ENCODE measurements around the gene NECAB3. TPM values are rescaled to one million over a fixed set of nuclear protein-coding genes. Genes with fewer than 3 reads are reported as not detected.

Gene NECAB3
- total and polyA plus RNA-seq, 2 of the 4 experiments (the other 2 are of a cell fraction) = 8.6 to 28.4 TPM

GRCh38 chr20:33653218-33653899 is 20.9 kb downstream of the NECAB3 start:
- no TSS peak for BruUV-seq (replicated peaks)
- TF ChIP-seq CEBPB (IDR thresholded peaks at IDR 0.05; ENCODE audit: low read depth, low read length) = no peak
- no peak for TF ChIP-seq USF2 (IDR thresholded peaks at IDR 0.05; ENCODE audit: low read depth, low read length)
- TF ChIP-seq RFX5 (IDR thresholded peaks at IDR 0.05; ENCODE audit: low read depth, low read length) = no peak
- TF ChIP-seq FOS (IDR thresholded peaks at IDR 0.05; ENCODE audit: low read depth, low read length) = no peak
- TF ChIP-seq SMC3 (IDR thresholded peaks at IDR 0.05; ENCODE audit: low read depth, low read length) = peak; percentile 82
- no peak for TF ChIP-seq MAZ (IDR thresholded peaks at IDR 0.05; ENCODE audit: borderline replicate concordance, low read depth, low read length)
- 0 out of 2 replicates have a peak, but pooled peaks have one; percentile 33 for TF ChIP-seq MAFK (IDR thresholded peaks at IDR 0.05; ENCODE audit: low read depth, low read length)
- no peak for TF ChIP-seq POLR2A (IDR thresholded peaks at IDR 0.05; ENCODE audit: low read depth, low read length)
- no peak for TF ChIP-seq CHD1 (IDR thresholded peaks at IDR 0.05; ENCODE audit: low read depth, low read length)
- no peak for TF ChIP-seq BHLHE40 (IDR thresholded peaks at IDR 0.05; ENCODE audit: low read depth, low read length)
- no peak for TF ChIP-seq NFE2L2 (IDR thresholded peaks at IDR 0.05; ENCODE audit: low read depth, low read length)
- TF ChIP-seq RCOR1 (IDR thresholded peaks at IDR 0.05; ENCODE audit: insufficient replicate concordance, low read length) = no peak
- TF ChIP-seq ELK1 (IDR thresholded peaks at IDR 0.05; ENCODE audit: borderline replicate concordance, low read depth, low read length) = no peak
- TF ChIP-seq CTCF (conservative IDR thresholded peaks at IDR 0.05; ENCODE audit: low read depth, low read length) = peak; percentile 83

More at GRCh38 chr20:33653218-33653899, 20.9 kb downstream of the NECAB3 start:
- Histone ChIP-seq H2BK120ac (ENCODE audit: low read depth, low read length) (no peak overlapping the region), H3K27ac (ENCODE audit: insufficient read depth, low read length) (no peak overlapping the region), H2BK15ac (ENCODE audit: low read depth, low read length) (no peak overlapping the region), H4K8ac (ENCODE audit: low read depth in 2 of 2, low read length in 2 of 2) (peak overlapping the region in 1 of 2 experiments; percentile 1; a peak in 1 of 4 replicates), H2AK5ac (ENCODE audit: low read depth, low read length) (peak overlapping the region; percentile 20; the same call in 1 of the 2 replicates), H3K4me1 (ENCODE audit: control insufficient read depth, insufficient read depth, low read length) (peaks cover 3% of the 10 kb centered on the region; the same call in 1 of the 2 replicates), H2AFZ (replicated peaks; ENCODE audit: low read length, poor library complexity) (peak overlapping the region; percentile 82), H3K56ac (ENCODE audit: extremely low read depth, insufficient read depth, low read length) (no peak overlapping the region), H3K27me3 (ENCODE audit: control insufficient read depth, insufficient read depth, low read length) (no peaks in the 10 kb centered on the region), H2BK5ac (ENCODE audit: low read depth, low read length, poor library complexity, severe bottlenecking) (no peak overlapping the region), H3K36me3 (ENCODE audit: control insufficient read depth, insufficient read depth, low read length) (peaks cover 12% of the 10 kb centered on the region; the same call in 1 of the 2 replicates), H4K5ac (ENCODE audit: low read depth, low read length) (no peak overlapping the region), H3K79me1 (ENCODE audit: low read depth in 1 of 2, low read length in 2 of 2) (no peaks in the 10 kb centered on the region), H3K9ac (ENCODE audit: low read depth, low read length) (0 out of 2 replicates have a peak overlapping the region, but pooled peaks have one; percentile 27), H3K4me3 (ENCODE audit: insufficient read depth, low read depth, low read length) (no peak overlapping the region), H3K23ac (ENCODE audit: low read depth, low read length) (no peak overlapping the region), H3K4ac (ENCODE audit: low read depth, low read length) (no peak overlapping the region), H4K91ac (ENCODE audit: insufficient read depth, low read depth, low read length) (no peak overlapping the region; the same call in 1 of the 2 replicates), H3K18ac (ENCODE audit: low read depth, low read length) (no peak overlapping the region), H2BK20ac (ENCODE audit: low read depth, low read length) (no peak overlapping the region), H3K4me2 (ENCODE audit: low read depth, low read length) (no peak overlapping the region), H2AK9ac (replicated peaks; ENCODE audit: low read depth, low read length, poor library complexity) (peak overlapping the region; percentile 60), H3K9me3 (ENCODE audit: control insufficient read depth, insufficient read depth, low read length) (no peaks in the 10 kb centered on the region), H4K20me1 (ENCODE audit: insufficient read depth, low read length) (peaks cover 5% of the 10 kb centered on the region; the same call in 1 of the 2 replicates), H3K14ac (replicated peaks; ENCODE audit: low read depth, low read length) (no peak overlapping the region), H3K9me1 (ENCODE audit: insufficient read depth, low read length) (peaks cover 8% of the 10 kb centered on the region; the same call in 1 of the 2 replicates)
- dilution Hi-C loops (cut with HindIII; ENCODE audit: low sequenced_read_pairs, unreplicated experiment) = no loop called here
- intact Hi-C loops (cut with micrococcal nuclease) = loop anchor here (1.0 kb wide), 1 partner anchor 196 kb away; no protein-coding TSS in a partner anchor
- ChIA-PET POLR2A (ENCODE audit: unreplicated experiment) (no interaction called here), CTCF (interaction anchor here (0.5 to 1.2 kb wide), 5 partner anchors 10 to 201 kb away, joined by 3 to 6 read pairs (median 3); partner anchors contain the start of gene C20orf144)
- peak; percentile 82 for ATAC-seq (ENCODE audit: low read depth)
- 15% methylated on average over 5 of the region's 16 CpGs; no CpG with 5 or more reads in 1 of the 2 experiments for WGBS, 2 experiments (ENCODE audit: extremely low coverage in 2 of 2, insufficient read length in 1 of 2)
- DNase-seq = peak; percentile 66
- in situ Hi-C loops (cut with MboI; ENCODE audit: low sequenced_read_pairs) = loop anchor here (5.0 kb wide), 1 partner anchor 201 kb away; no protein-coding TSS in a partner anchor

Measured in IMR-90 (cell line).